ENCODE results near the gene RIMBP2.

The RIMBP2 gene

DNA sequence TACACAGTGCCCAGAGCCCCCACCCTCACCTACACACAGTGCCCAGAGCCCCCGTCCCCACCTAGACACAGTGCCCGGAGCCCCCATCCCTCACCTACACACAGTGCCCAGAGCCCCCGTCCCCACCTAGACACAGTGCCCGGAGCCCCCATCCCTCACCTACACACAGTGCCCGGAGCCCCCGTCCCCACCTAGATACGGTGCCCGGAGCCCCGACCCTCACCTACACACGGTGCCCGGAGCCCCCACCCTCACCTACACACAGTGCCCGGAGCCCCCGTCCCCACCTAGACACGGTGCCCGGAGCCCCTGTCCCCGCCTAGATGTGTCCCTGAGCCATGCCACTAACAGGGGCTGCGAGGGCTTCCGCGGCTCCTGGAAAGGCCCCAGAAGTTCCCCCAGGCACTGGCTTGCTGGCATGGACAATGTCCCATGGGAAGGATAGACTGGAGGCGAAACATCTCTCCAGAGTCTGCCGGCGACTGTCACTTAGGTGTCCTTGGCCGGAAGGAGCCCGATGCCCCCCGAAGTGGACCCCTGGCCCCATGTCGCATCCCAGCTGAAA, 232.4 kb downstream of the RIMBP2 start:
- no peak for DNase-seq (ENCODE audit: low read depth)

DNA sequence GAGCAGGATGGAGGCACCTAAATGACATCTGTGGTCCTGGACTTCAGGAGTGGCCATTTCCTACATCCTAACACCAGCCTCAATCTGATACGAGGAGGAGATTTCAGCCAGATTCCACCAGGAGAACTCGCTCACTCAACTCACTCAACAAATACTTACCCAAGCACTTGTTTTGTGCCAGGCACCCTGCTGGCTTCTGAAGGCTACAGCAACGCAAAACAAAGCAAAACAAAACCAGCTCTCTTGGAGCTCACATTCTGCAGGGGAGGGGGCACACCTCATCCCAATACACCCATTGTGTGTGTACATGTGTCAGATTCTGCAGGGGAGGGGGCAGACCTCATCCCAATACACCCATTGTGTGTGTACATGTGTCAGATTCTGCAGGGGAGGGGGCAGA, 233.7 kb downstream of the RIMBP2 start:
- no peak for DNase-seq (ENCODE audit: low read depth)

DNA sequence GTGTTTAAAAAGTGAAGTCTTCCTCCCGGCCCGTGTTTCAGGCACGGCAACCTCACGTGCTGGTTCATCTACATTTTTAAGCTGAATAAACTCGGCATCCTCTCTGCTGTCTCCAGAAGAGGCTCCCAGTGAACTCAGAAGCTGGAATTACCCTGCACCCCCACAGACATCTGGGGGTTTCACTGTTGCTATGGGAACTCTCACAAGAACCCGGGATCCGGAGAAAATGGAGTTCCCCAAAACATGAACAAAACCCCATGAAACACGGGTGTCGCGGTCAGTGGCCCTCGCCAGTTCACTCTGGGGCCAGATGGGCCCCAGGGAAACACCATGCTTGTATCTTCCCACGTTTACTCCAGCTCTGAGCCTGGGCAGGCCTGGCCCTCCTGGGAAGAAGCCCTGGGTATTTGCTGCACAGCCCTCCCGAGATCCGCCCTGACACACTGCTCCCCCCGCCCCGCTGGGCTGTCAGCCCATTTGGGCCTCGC, 234.7 kb downstream of the RIMBP2 start:
- no peak for DNase-seq (ENCODE audit: low read depth)

DNA sequence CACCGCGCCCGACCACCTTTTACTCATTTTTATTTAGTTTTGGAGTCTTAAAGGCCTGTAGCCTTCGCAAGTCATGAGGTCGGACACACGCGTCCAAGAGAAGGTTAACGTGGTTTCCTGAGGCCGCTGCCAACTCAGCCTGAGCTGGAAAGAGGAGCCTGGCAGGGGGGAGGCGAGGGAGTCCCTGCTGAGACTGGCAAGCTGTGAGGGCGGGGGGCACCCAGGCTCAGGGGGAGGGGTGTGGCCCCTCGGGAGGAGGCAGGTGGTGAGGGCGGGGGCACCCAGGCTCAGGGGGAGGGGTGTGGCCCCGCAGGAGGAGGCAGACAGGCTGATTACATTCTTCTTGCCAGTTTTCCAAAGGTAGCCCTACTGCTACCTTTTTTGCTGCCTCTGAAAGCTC, 235.2 kb downstream of the RIMBP2 start:
- no peak for DNase-seq (ENCODE audit: low read depth)

DNA sequence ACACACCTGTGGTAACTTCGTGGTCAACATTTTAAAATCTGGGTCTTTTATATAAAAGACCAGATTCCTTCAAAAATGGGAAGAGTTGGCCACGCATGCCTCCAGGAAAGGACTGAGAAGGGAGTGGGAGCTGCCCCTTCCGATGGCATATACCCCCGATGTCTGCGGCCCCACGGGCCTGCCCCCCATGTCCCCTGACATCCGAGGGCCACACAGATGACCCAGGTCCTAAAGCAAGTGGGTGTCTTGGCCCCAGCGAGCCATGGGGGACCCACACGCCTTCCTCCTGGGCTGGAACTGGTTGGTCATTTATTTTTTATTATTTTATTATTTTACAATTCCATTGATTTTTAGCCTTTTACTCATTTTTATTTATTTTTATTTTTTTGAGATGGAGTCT, 235.9 kb downstream of the RIMBP2 start:
- no peak for DNase-seq (ENCODE audit: low read depth)

DNA sequence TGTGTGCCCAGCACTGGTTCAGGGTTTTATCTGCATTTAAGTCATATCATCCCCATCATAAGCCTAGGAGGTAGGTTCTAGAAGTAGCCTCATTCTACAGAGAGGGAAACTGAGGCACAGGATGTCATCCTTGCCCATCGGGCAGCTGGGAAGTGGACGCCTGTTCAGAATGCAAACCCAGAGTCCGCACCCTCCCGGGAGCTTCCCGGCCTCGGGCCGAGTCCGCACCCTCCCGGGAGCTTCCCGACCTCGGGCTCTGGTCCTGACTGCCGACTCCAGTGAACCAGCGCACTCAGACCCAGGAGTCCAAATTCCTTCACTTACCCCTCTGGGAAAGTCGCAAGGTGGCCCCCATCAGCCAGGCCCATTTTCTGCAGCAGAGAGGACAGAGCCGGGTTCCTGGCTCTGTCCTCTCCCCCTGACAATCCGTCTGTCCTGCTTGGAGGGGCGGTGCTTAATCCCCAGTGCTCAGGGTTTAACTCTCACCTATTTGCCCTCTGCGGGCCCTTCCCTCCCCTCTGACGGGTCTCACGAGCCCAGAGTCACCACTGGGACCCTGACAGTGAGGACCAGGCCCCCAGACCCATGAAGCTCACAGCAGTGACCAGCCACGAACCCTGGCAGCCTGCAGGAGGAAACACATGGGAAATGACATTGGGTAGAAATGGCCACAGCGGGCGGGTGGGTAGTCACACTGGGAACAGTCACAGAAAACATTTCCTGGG, 236.5 kb downstream of the RIMBP2 start:
- DNase-seq (ENCODE audit: low read depth), result no peak

DNA sequence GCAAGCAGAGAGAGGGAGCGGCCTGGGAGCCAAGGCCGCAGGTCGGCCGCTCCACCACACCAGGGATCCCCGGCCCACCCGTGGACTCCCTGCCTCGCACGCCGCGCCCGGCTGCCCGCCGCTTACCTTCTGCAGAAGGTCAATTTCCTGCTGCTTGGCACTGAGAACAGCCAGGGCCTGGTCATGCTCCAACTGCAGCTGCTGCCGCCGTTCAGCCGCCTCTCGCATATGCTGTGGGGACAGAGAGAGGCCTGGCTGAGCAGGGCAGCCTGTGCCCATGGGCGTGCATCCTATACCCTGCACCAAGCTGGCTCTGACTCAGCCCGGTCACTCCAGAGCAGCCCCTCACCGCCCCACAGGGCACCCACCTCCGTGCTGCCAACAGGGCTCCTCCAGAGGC, 237.3 kb downstream of the RIMBP2 start:
- DNase-seq (ENCODE audit: low read depth), result no peak

DNA sequence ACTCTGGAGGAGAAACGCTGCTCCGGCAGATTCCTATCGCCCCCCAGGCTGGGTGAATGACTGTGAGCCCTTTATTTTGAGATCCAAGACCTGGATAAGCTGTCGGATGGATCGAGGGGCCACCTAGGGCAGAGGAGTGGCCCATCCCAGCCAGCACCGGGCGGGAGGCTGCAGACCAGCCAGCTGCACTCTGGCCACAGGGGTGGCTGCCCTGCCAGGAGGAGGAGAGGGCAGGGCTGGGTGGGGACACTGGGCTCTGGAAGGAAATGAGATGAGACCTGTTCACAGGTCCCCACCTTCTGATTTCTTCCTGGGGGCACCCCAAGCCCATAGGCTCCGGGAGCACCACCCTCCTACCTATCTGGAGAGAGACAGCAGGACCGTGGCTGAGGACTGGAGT, 238.4 kb downstream of the RIMBP2 start:
- no peak for DNase-seq (ENCODE audit: low read depth)

DNA sequence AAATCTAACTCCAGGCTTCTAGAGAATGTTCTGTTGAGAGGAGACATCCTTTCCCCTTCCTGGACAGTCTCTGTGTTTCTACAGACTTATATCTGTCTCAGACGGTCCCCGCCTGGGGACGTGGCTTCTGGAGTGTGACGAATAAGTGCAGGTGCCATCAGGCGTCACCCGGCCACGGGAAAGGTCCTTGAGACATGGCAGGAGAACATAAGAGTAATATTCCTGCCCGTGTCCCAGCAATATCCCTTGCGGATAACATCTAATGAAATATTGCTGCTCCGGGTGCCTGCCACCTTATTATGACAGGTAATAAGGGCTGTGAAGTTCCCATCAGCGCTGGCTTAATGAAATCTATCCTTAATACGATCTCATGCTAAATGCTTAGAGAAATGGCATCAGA, 238.8 kb downstream of the RIMBP2 start:
- no peak for DNase-seq (ENCODE audit: low read depth)

DNA sequence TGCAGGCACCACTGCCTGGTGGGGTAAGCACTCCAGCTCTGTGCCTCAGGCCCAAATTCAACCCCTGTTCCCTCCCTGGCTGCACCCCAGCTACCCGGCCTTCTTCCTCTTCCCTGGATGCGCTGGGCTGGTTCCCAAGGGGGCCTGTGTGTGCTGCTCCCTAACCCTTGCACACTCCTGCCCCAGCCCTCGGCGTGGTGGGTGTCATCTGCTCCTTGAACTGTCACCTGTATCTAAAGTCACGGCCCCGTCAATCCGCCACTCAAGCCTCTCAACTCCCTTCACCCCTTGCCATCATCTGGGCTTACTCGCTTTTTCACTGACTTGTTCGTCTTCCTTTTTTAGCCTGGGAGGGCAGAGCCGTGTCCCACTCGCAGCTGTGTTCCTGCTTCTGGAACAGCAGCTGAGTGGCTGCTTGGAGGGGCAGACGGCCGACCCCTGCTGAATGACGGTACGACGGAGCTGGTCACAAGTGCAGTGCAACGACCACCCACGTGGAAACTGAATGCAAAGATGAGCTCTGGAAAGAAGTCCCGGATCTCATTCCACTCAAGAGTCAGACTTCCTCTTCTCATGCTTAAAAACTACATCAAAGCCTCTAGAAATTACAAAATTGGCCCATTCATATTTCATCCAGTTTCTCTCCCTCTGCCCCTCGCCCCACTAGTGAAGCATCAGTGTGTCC, 239.5 kb downstream of the RIMBP2 start:
- DNase-seq (ENCODE audit: low read depth), result no peak

DNA sequence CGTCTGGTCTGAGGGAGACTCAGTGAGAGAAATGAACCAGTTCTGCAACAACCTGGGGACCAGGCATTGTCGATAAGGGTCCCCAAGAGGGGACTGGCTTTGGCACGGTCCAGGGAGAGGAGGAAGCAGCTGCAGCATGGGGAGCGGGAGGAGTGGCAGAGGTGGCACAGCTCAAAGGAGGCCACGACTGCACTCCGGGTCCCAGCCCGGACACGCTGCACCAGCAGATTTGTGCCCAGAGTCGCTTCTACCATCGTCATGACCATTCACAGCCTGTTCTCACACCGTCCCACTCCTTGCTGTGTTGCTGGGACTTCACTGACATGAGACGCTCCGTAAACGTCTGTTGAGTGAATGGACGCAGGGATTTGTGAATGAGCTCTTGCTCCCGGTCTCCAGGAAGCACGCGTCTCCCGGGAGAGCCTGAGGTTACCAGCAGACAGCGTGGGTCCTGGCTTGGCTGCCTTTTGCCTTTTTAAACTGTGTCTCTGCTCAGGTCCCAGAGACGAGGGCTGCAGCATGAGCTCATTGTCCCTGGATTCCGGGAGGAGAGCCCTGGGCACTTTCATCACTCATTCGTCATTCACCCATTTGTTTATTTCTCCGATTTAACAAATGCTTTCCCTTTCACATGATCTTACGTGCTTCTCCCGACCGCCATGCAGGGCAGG, 241.4 kb downstream of the RIMBP2 start:
- DNase-seq (ENCODE audit: low read depth), result no peak

DNA sequence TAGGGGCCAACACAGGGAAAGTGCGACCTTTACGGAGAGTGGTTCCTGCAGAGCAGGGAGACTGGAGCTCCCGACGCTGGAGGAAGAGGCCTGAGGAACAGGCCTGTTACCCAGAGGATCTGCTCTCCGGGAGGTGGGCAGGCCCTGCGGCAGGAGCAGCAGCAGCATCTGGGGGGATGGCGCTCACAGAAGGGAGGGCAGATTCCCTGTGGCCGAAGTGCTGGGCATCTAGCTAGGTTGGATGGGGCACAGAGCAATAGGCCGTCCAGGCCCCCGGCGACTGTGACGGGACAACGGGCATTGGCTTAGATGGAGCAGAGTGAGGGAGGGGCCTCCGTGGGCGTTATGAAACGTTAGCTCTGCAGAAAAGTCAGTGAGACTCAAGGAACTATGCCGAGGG, 242.8 kb downstream of the RIMBP2 start:
- no peak for DNase-seq (ENCODE audit: low read depth)

DNA sequence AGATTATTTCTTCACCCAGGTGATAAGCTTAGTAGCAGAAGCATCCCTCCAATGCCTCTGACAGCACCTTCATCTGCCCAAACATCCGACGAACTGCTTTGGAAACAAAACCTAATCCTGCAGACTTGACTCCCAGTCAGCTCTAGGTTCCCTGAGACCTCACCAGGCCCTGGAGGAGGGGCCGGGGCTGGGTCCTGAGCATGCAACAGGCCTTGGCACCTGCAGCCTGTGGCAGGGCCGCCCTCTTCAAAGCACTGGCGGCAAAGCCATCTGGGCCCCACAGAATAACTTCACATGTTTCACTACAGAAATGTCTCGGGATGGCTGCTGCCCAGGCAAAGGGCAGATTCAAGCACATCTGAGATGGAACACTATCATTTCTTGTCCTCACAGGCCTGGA, 245.1 kb downstream of the RIMBP2 start:
- no peak for DNase-seq (ENCODE audit: low read depth)

DNA sequence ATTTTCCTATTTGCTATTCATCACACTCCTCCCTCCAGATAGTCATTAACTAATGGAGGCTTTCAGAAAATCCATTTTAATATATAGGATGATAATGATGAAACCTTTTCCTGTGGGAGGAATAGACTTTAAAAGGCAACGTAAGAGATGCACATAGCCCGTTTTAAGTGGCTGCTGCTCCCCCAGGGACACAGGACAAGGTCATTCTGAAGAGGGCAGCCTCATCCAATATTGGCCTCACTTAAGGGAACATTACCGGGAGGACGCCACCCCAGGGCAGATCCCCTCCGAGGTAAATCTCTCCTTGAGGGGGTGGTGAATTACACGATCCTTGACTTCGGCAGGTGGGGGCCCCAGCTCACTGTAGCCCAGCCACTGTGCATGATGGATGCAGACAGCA, 246.5 kb downstream of the RIMBP2 start:
- DNase-seq (ENCODE audit: low read depth), result no peak

DNA sequence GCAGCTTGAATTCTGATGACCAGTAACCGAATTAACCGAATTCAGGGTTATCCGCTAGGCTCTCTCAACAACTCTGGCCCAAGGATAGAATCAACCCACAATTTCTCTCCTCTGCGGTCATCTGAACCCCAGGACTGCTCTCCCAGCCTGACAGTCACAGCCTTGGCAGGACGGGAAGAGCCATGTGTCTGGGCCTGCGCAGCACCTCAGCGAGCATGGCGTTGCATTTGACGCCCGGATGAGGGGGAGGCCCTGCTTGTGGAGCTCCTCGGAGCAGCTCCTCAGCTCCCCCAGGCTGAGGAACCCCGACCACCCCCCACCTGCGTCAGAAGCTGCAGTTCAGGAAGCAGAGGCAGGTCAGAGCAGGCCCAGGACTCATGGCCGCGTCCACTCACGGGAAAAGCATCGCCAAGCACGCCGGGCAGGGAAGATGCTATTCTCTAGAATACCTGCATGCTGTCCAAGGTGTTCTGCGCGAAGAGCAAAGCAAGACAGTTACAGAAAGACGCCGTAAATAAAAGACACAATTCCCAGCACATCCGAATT, 247.3 kb downstream of the RIMBP2 start:
- DNase-seq (ENCODE audit: low read depth), result no peak

DNA sequence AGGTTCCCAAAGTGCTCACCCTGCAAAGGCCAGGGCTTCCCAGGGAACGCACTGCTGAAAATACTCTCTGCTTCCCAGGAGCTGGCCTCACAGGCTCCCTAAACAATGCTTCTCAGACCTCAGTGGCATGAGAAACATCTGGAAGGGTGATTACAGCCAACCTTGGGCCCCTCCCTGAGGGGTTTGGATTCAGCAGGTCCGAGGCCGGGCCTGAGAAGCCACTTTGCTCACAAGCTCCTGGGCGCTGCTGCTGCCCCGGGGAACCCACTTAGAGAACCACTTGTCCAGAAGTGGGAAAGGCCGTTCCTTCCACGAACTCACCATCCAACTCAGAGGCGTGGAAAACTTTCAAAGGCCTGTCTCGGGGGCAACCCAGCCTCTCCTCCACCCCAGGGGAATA, 247.9 kb downstream of the RIMBP2 start:
- DNase-seq (ENCODE audit: low read depth), result no peak

DNA sequence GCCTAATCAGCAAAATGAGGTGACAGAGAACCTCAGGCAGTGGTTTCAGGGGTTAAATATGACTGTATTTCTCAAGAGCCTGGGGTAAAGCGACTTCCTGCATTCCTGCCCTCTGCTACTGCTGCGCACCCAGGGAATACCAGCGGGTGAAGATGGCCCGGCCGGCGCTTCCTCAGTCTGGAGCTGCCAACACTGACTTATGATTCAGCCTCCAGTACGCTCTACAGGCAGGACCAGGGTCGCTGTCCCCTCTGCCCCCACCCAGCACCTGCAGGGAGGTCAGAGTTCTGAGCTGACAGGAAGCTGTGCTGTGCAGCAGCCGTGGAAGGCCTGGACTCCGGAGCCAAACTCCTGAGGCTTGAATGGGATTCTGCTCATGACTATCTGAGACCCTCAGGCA, 250.5 kb downstream of the RIMBP2 start:
- DNase-seq (ENCODE audit: low read depth), result no peak

DNA sequence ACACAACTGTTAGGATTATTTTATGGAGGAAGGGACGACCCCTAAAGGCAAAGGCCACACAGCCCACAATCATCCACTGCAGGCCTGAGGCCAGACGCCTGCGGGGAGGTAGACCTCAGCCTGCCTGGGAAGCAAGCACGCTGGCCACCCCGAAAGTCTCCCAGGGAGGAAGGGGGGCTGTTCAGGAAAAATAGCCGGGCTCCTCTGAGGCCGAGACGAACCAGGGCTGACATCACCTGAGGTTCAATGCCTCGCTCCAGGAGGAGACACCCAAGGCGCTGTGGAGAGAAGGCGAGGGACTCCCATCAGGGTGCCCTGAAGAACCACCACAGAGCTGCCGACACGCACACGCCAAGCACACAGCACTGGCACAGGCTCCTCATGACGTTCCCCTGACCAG, 251.1 kb downstream of the RIMBP2 start:
- no peak for DNase-seq (ENCODE audit: low read depth)

DNA sequence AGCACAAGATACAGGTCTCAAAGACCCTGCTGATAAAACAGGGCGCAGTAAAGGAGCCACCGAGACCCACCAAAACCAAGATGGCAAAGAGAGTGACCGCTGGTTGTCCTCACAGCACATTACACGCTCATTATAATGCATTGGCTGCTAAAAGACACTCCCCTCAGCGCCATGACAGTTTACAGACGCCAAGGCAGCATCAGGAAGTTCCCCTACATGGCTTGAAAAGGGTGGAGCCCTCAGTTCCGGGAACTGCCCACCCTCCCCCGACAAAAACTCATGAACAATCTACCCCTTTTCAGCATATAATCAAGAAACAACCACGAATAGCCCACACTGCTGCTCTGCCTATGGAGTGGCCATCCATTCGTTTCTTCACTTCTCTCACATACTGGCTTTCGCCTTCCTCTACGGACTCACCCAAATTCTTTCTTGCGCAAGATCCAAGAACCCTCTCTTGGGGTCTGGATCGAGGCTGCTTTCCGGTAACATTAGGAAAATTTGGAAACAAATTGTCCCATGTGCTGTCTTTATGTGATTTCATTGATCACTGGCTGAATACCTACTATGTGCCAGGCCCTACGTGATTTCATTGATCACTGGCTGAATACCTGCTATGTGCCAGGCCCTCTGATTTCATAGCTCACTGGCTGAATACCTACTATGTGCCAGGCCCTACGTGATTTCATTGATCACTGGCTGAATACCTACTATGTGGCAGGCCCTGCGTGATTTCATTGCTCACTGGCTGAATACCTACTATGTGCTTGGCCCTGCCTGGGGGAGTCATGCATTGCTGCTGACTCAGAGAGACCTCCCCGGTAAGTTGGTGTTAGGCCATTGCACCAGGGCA, 252.1 kb downstream of the RIMBP2 start:
- DNase-seq (ENCODE audit: low read depth), result no peak

DNA sequence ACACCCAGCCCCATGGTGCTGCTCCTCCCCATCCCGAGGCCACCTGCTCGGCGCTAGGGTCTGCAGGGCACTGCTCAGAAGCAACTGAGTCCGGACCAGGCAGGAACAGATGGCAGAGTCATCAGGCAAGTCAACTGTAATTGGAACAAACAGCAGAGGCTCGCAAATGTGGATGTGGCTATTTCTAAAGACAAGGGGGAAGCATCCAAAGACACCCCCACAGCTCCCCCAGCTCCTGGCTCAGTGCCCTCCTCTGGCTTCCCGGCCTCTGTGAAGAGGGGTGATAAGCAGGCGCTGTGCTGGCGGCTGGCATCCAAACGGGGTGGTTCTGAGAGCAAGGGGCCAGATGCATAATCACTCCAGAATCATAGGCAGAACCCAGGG, 252.8 kb downstream of the RIMBP2 start:
- no peak for DNase-seq (ENCODE audit: low read depth)

DNA sequence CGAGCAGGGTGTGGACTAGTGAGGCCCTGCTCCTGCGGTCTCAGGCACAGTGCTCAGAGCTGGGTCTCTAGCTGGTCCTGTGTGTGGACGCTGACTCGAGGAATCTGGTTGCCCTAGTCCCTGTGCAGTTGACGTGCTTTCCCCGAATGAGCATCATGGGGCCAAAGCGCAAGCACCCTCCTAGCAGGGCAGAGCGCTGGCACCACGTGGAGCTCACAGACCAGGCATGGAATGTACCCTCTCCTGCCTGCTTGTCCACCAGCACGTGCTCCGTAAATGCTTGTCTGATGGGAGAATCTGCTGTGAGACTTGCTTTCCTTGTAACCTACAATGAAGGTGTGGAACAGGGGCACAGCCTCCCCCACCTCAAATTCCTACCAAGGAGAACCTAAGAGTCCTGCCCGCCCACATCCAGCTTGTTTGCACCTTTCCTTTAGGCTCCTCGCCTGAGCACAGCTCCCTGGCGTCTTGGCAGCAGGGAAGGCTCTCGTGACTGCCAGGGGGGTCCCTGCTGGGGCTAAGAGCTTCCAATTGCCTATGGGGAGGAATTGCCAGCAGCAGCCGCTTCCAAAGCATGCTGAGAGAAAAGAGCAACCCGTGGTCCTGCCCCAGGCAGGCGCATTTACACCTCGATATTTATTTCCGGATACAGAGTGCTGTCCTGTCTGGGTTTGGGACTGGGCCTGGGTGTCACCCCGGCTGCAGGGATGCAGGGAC, 253.4 kb downstream of the RIMBP2 start:
- no peak for DNase-seq (ENCODE audit: low read depth)

All from EH (cell line).